Astrocyte of the cerebellum (primary cell): ENCODE data around the gene CASP9.
A peak's percentile ranks its signal among the peaks of the same experiment; 100 is the strongest.

Experiments
- DNase-seq: peaks from one replicate; pipeline ENCODE4 v3.0.0-alpha.2; 2011; ENCODE audit warnings: low read depth
- H3K4me3 ChIP-seq: 2 replicates; pipeline ENCODE4 v1.5.1; 2011; ENCODE audit warnings: mild to moderate bottlenecking, low read depth, low read length, moderate library complexity
- in situ Hi-C: cut with HindIII; loops from 2 replicates; pipeline ENCODE4 v1.10.0; 2017; ENCODE audit warnings: low sequenced_read_pairs
- TF ChIP-seq, protein P1 (sequence below): IDR thresholded peaks from 2 replicates; pipeline ENCODE4 v1.5.1; 2012; ENCODE audit warnings: low read length, low read depth, moderate library complexity, mild to moderate bottlenecking; ENCODE audit errors: missing control alignments

The CASP9 gene

DNA sequence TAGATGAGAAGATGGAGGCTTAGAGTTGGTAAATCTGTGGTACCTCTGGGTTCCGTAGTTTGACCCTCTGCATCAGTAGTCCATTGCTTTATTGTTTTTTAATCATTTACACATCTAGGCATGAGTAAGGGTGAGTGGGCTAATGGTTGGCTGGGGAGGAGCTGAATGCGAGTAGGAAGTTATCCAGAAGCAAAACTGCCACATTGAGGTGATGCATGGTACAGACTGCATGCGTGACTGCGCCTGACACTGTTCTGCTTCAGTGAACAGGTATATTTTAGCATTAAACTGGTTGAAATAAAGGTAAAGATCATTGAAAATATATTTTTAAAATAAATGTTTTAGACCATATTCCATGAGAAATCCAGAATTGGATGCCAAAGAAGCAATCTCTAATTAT, 7.0 kb upstream of the CASP9 start:
- no peak for DNase-seq
- in situ Hi-C loops: no loop called here
- TF ChIP-seq, protein P1, sequence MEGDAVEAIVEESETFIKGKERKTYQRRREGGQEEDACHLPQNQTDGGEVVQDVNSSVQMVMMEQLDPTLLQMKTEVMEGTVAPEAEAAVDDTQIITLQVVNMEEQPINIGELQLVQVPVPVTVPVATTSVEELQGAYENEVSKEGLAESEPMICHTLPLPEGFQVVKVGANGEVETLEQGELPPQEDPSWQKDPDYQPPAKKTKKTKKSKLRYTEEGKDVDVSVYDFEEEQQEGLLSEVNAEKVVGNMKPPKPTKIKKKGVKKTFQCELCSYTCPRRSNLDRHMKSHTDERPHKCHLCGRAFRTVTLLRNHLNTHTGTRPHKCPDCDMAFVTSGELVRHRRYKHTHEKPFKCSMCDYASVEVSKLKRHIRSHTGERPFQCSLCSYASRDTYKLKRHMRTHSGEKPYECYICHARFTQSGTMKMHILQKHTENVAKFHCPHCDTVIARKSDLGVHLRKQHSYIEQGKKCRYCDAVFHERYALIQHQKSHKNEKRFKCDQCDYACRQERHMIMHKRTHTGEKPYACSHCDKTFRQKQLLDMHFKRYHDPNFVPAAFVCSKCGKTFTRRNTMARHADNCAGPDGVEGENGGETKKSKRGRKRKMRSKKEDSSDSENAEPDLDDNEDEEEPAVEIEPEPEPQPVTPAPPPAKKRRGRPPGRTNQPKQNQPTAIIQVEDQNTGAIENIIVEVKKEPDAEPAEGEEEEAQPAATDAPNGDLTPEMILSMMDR: no peak
- H3K4me3 ChIP-seq: no peak overlapping the region

DNA sequence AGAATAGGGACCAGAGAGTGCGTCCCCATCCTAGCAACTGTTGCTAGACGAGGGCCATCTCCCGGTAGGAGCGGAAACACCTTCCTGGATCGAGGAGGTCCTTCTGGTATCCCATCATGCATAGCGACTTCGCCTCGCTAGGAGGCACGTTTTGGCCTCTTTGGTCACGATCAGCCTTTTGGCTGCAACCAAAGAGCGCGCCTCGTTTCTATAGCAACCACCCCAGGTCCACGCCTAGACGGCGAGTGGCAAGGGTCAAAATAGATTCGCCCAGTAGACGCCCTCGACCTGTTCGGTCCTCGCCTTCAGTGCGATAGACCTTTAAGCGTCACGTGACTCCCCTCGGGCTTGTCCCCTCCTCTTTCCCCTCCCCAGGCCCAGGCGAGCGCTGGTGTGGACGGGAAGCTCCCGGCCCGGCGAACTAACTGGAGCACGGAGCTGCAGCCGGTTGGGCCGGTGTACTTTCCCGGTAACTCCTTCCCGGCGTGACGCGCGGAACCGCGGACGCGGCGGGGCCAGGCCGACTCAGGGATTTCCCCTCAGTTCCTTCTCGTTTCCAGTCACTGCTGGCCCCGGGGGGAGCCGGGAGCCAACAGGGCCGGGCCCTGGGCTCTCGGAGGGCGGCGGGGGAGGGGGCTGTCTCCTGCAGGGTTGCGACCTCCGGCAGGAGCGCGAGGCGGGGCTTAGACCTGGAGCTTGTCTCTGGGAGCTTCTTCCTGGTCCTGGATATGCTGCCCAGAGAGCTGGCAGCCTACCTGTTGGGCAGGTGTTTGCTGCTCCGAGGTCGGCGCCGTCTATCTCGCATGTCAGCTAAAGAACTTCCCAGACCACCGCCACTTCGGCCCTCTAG, 2.7 kb upstream of the CASP9 start, which contains the start of gene DNAJC16:
Gene DNAJC16, plus strand, starts transcription at position 359 of the 850 bp plus-strand sequence. CDS start 2,258 bp downstream, outside the sequence.
- DNase-seq: peak; percentile 100
- TF ChIP-seq, protein P1: peak; percentile 44
- in situ Hi-C loops: no loop called here
- H3K4me3 ChIP-seq: peak within 1 kb of the TSS; percentile 88

DNA sequence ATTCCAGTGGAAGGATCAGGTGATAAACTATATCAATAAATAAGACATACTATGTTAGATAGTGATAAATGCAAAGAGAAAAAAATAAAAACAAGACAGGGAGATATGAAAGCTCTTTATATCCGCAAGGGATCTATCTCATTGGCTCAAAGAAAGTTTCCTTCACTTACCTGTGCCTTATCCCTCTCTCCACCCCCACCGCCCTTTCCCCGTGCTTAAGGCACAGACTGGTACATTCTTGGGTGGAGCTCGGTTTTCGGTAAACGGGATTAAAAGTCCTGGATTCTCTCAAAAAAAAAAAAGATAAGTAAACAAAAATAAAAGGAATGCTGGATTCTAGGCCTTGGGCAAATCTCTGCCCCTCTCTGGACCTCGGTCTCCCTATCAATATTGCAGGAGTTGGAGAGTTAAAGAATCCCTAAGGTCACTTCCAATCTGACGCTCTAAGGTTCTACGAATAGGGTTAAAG, 2.0 kb upstream of the CASP9 start:
- in situ Hi-C loops: no loop called here
- peak overlapping the region; percentile 88 for H3K4me3 ChIP-seq
- TF ChIP-seq, protein P1: no peak
- DNase-seq: no peak

DNA sequence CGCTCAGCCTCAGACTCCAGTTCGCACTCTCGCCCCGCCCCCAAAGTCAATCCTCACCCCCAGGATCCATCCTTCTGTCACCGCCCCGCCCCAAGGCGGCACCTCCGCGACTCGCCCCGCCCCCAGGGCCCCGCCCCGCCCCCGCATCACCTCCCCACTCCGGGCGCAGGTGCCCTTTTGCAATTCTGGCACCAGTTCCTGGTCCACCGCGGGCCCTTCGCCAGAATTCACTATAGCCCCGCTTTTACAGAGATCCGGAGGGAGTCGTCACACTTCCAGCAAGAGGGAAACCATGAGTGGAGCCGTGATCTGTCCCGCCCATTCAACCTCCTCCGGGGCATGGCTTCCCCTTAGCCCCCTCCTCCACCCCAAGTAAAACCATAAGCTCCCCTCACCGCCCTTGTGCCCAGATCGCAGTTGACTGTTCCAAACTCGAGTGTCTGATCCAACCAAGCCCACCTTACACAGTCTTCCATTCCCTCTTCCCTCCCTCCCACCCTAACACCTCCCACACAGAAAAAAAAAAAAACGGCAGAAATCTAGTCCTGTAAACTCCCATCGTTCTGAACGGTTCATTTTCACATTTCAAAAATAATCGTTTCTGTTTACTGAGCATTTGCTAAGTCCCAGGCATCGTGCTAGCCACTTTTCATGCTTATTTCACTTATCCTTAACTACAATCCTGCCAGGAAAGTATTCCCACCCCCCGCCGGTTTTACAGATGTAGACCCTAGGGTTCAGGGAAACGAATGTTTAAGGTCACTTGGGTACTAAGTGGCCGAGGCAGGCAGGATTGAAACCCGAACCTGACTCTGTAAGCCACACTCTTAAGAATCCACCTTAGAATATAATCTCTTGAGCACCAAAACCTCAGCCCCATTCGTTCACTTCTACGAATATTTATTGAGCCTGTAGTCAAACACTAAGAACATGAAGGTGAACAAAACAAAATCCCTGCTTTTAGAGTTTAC, 1.3 kb upstream of the CASP9 start:
- H3K4me3 ChIP-seq: peak overlapping the region; percentile 88
- in situ Hi-C loops: no loop called here
- peak; percentile 97 for DNase-seq
- TF ChIP-seq, protein P1: no peak

DNA sequence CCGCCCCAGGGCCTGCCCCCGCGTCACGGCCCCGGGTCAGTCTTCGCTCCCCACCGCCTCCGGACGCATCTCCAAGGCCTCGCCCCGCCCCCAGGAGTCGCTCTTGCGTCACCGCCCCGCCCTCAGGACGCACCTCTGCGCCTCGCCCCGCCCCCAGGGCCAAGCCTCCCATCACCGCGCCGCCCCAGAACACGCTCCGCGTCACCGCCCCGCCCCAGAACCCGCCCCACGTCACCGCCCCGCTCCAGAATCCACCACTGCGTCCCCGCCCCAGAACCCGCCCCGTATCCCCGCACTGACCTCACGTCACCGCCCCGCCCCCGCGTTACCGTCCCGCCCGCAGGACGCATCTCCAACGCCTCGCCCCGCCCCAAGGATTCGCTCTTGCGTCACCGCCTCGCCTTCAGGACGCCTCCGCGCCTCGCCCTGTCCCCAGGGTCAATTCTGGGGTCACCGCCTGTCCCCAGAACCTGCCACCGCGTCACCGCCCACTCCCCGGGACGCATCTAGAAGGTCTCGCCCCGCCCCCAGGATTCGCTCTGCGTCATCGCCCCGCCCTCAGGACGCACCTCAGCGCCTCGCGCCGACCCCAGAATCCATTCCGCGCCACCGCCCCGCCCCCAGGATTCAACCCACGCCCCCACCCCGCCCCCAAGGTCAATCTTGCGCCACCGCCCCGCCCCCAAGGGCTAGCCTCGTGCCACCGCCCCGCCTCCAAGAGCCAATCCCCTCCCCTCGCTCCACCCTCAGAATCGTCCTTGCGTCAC, 451 bp upstream of the CASP9 start:
- in situ Hi-C loops: no loop called here
- TF ChIP-seq, protein P1: no peak
- peak; percentile 91 for DNase-seq
- peak overlapping the region; percentile 88 for H3K4me3 ChIP-seq
